Stimulated activated CD8-positive, alpha-beta memory T cell treated with anti-CD3 and anti-CD28 coated beads, Interleukin-15, amount 100 ng/mL, for 48 hours (primary cell): ENCODE results near the gene FLRT2.

ENCODE experiments used
- DNase-seq, 2 donors: peaks; one replicate each; pipeline ENCODE4 v3.0.0-alpha.2; 2020; ENCODE audit warnings: low read depth in 2 of 2

Gene FLRT2

DNA sequence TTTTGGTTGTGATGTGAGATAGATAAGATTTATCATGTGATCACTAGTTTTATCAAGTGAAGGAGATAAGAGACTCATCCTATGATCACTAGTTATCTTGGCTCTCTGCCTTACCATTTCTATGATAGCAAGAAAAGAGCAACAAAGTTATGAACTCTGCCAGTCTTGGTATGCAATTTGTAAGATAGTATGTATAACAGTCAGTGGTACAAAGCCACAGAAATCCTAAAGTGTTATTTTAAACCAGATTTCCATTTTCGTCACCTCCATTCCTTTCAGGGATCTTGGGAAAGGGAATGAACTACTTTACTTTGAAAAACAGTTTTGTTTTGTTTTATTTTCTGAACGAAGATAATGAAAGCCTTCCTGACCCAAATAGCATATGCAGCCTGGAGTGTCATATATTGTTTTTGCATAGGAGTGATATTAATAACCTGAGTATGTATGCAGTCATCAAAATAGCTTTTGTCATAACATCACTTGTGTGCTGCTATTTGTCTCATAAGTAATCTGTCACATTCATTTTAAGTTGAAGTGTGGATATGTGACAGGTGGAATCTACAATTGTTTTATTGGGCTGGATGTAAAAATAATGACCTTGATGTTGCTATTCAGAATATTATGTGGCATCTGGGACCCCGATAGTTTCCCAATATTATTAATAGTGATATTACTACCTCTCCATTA is 35.0 kb downstream of the FLRT2 start:
- no peak for DNase-seq

- DNase-seq: no peak
Observed at GRCh38 chr14:85565862-85566296, 35.9 kb downstream of the FLRT2 start.

GRCh38 chr14:85566603-85567002 is 36.7 kb downstream of the FLRT2 start:
- DNase-seq: no peak

DNA sequence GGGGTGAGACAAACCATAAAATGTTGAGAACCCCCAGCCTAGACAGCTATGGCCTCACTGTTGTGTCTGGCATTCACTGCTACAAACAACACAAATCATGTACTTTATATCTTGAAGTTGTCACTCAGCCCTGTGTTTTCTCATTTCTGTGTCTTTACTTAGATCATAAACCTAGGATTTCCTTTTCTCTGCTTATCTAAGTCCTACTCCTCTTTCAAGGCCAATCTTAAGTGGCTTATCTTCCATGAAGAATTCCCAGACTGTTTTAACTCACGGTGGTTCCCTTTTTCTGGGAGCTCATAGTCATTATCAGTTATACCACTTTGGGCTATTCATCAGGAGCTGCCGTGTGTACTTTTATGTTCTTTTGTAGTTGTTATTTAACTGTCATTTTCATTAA is 42.1 kb downstream of the FLRT2 start:
- DNase-seq: no peak

- DNase-seq: no peak
Observed at GRCh38 chr14:85572845-85573244, 42.9 kb downstream of the FLRT2 start.

GRCh38 chr14:85573406-85573805 is 43.5 kb downstream of the FLRT2 start:
- no peak for DNase-seq

DNA sequence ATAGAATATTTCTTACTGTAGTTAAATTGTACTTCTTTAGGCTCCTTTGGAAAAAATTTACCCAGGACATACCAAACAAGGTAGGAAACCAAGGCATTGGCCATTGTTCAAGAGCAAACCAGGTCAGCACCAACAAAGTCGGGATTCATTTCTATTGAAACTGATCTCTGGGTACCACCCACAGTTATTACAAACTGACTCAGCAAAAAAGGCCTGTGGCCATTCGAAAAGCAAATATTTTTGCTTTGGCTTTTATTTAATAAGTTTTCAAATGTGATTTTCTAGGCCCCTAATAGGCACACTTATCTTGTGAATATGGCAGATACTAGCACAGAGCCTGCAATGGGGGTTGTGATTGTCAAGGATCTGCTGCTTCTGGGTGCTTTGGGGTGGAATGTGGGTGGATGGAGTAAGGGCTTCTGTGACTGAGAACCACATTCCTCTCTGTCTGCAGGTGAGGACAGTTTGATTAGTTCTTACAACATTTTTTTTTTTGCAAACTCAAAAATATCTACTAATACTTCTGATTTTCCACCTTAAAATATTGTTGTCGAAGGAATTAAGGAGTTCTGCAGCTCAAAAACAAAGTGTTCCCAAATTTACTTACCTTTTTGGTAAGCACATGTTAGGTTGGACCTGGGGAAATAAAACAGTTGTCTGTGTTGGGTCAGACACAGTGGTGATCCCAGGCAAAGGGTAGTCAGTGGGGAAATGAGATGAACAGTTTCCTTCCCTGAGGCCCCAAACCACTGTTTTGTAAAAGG is 45.1 kb downstream of the FLRT2 start:
- no peak for DNase-seq

GRCh38 chr14:85575617-85575898 is 45.6 kb downstream of the FLRT2 start:
- no peak for DNase-seq

DNA sequence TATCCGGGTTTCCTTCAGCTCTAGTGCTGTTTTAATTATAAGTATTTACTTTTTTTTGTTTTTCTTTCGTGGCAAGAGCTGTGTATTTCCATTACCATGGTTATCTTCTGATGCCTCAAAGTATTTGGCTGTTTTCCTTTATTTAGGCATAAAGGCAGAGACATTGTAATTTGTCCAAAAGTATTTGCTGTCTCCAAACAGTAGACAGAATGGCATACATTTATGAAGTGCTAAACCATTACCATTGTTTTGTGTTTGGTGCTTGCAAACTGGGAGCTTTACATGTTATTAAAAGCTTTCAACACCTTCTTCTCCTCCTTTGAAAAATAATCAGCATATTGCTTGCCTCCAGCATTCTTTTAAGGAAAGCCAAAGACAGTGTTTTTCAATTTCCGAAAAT is 46.3 kb downstream of the FLRT2 start:
- DNase-seq: no peak

DNA sequence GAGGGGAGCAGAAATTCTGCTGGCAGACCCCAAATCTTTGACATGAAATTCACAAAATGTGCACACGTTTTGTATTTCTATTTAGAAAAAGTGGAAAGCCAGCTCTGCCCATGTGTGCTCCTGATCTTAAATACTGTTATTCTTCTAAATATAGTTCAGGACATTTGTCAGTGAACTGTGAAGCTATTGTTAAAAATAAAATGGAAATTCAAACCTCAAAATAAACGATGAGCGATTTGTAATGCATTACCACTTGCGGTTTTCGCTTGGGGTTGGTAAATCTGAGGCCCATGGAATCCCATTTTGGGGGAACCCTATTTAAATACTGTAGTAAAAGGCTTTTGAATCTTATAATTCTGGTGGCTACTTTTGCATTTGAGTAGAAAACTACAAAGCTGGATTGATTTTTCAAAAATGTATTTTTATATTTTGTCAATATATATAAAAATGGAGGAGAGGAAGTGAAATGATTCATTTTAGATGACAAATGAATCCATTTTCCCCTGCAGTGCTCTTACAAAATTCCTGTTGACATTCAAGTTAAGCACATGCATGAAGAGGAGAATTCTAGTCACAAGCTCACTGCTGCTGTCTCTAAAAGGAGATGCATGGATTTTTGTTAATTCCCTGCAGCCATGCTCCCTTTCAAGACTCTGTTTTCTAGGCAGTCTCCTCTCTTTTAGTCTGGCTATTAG is 47.1 kb downstream of the FLRT2 start:
- no peak for DNase-seq

DNA sequence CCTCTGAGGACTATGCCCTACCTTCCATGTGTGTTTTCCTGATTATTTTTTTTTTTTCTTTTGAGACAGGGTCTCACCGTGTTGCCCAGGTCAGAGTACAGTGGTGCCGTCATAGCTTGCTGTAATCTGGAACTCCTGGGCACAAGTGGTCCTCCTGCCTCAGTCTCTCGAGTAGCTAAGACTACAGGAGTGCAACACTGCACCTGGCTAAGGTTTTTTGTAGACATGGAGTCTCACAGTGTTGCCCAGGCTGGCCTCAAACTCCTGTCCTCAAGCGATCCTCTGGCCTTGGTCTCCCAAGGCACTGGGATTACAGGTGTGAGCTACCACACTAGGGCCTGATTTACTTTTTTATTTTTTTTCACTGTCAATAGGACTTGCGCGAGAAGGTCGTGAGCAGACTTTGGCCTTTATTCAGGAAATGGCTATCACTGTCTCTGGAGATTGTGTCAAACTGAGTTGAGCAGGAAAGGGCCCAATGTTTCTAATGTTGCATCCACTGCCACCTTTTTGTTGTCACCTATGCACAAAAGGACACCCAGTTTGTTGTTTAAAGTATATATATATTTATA is 47.7 kb downstream of the FLRT2 start:
- DNase-seq: no peak

- DNase-seq: no peak
Observed at GRCh38 chr14:85578357-85578756, 48.4 kb downstream of the FLRT2 start.

DNA sequence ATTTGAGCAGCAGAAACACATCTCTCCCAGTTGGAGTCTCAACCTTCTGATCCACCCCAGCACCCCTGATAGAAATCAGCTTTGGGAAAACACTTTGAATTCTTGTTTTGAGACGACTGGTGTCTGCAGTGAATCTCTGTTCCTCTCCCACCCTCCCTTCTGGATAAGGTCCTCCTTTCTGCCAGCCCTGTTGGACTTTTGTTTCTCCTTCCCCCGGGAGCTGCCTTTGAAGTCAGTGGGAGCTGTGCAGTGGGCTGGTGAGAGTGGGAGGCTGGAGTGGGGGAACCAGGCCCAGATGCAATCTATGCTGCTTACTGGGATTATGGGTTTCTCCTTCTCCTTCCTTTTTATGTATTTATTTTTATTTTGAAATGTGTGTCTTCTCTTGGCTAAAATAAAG is 49.0 kb downstream of the FLRT2 start:
- DNase-seq: no peak

DNA sequence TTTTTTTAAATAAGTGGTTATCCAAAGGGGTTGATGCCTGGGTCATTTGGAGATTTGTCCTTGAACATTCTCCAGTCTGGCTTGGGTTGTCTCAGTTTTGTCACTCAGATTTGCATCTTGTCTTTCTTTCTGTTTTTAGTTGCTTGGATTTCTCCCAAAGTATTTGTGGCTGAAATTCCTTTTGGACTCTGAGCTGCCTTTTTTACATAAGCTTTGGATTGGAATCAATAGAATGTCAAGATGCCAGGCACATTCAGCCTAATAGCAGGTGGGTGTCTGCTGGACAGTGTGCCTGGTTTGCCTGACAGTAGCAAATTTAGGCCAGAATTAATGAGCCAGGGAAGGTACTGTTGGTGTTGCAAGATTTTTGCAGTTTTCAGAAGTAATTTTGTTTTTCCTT is 50.0 kb downstream of the FLRT2 start:
- DNase-seq: no peak

DNA sequence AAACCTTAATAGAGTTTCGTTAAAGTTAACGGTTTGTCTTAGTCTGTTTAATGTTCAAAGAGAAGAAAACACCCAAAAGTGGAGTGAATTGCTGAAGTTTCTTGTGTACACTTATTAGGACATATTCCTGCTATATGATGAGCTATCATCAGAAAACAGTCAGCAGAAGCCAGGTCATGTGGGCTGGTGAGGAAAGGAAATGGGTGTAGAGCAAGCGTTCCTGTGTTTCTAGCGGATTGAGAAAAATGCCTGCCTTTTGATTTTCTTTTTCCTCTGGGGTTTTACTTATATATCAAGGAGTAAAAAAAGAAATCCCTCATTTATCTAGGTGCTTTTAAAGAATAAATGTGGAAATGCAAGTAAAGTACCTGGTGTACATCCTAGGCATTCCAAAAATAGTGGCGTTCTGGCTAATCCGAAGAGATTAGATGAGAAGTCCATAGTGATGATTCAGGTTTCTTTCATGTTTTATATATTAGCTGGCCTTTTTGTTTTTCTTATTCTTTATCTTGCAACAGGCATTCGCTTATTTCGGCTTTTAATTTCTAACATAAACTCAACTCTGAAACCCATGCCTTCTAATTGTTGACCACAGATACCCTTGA is 50.7 kb downstream of the FLRT2 start:
- no peak for DNase-seq

- DNase-seq: no peak
Observed at GRCh38 chr14:85581691-85582090, 51.7 kb downstream of the FLRT2 start.

DNA sequence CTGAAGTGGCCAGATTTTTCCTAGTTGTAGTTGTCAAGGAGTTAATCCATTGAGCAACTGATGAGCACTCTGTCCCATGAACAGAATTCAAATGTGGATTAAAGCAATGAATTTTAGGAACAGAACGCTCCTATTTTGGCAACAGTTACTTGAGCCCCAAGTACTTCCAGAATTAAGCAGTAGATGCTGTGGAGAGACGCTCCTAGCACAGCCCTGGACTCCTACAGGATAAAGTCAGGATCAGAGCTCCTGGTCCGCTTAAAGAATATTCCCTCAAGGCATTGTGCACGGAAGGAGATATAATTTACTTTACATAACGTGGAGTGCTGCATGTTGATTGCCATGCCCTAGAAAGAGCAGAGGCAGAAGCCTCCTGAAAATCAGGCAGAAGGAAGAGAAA is 53.4 kb downstream of the FLRT2 start:
- DNase-seq: no peak

GRCh38 chr14:85584481-85584880 is 54.5 kb downstream of the FLRT2 start:
- DNase-seq: no peak

GRCh38 chr14:85587151-85587711 is 57.3 kb downstream of the FLRT2 start:
- no peak for DNase-seq

GRCh38 chr14:85590784-85591183 is 60.8 kb downstream of the FLRT2 start:
- DNase-seq: no peak

DNA sequence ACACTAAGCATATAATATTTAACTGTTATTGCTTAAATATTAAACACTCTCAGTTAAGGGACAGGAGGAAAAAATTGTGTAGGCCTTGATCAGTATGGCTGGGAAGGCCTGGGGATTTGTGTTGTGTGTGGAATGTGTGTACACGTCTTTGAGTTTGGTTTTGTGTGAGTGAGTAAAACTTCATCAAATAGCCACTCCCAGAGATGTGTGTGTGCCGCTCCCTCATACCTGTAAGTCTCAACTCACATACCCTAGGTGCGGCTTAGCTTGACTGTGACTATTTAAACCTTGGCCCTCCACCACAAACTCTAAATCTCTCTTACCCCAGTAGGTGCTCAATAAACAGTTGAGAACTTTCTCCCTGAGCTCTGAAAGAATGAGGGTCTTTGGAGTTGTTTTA is 64.3 kb downstream of the FLRT2 start:
- no peak for DNase-seq

GRCh38 chr14:85595981-85596380 is 66.0 kb downstream of the FLRT2 start:
- no peak for DNase-seq
